ENCODE data around the gene PJA2. TPM values are rescaled to one million over a fixed set of nuclear protein-coding genes. Genes with fewer than 3 reads are reported as not detected.

Gene PJA2
- total RNA-seq, 1 experiment from 2014 or later = 51.5 TPM

- DNase-seq (ENCODE audit: low spot score) = no peak
- no peak overlapping the region for H3K4me3 Mint-ChIP-seq
- peaks cover 51% of the 10 kb centered on the region for H3K4me1 Mint-ChIP-seq
- no peak for TF ChIP-seq ARID4B (CRISPR knock-in tag; IDR thresholded peaks at IDR 0.05; ENCODE audit: borderline replicate concordance)
- no peak for TF ChIP-seq ATF3 (CRISPR knock-in tag; conservative IDR thresholded peaks at IDR 0.05)
- no peak for TF ChIP-seq CBFB (CRISPR knock-in tag; IDR thresholded peaks at IDR 0.05; ENCODE audit: low read depth)
- no peak for TF ChIP-seq ZNF263 (CRISPR knock-in tag; IDR thresholded peaks at IDR 0.05; ENCODE audit: low read depth)
- no peak for TF ChIP-seq ATF6 (CRISPR knock-in tag; IDR thresholded peaks at IDR 0.05)
- no peak for TF ChIP-seq ZNF423 (CRISPR knock-in tag; IDR thresholded peaks at IDR 0.05)
- no peak for TF ChIP-seq AR (CRISPR knock-in tag; IDR thresholded peaks at IDR 0.05)
- no peak for TF ChIP-seq RORB (CRISPR knock-in tag; IDR thresholded peaks at IDR 0.05)
- TF ChIP-seq ATF2 (CRISPR knock-in tag; IDR thresholded peaks at IDR 0.05; ENCODE audit: borderline replicate concordance, low read depth) = no peak
- TF ChIP-seq SMAD4 (CRISPR knock-in tag; IDR thresholded peaks at IDR 0.05) = no peak
- no peak for TF ChIP-seq IRF1 (CRISPR knock-in tag; IDR thresholded peaks at IDR 0.05)
- TF ChIP-seq ZNF219 (CRISPR knock-in tag; IDR thresholded peaks at IDR 0.05; ENCODE audit: borderline replicate concordance) = no peak
- no peak for TF ChIP-seq FOXK1 (CRISPR knock-in tag; IDR thresholded peaks at IDR 0.05)
- TF ChIP-seq CREM (CRISPR knock-in tag; IDR thresholded peaks at IDR 0.05) = no peak
- no peak for TF ChIP-seq SOX15 (CRISPR knock-in tag; IDR thresholded peaks at IDR 0.05)
- no peak for TF ChIP-seq ZMAT4 (CRISPR knock-in tag; IDR thresholded peaks at IDR 0.05)
- no peak for TF ChIP-seq ERG (CRISPR knock-in tag; IDR thresholded peaks at IDR 0.05)
- no peak for TF ChIP-seq E2F1 (CRISPR knock-in tag; IDR thresholded peaks at IDR 0.05)
- no peak for TF ChIP-seq PRDM15 (CRISPR knock-in tag; IDR thresholded peaks at IDR 0.05)
- TF ChIP-seq NFE2L1 (CRISPR knock-in tag; IDR thresholded peaks at IDR 0.05) = no peak
- H3K9me3 Mint-ChIP-seq = no peaks in the 10 kb centered on the region
- no peak overlapping the region for H3K27ac Mint-ChIP-seq
- ATAC-seq = no peak
- 0 out of 2 replicates have a peak, but pooled peaks cover 4% of the 10 kb centered on the region for H3K36me3 Mint-ChIP-seq
- POLR2A ChIA-PET = no interaction called here
- no peaks in the 10 kb centered on the region for H3K27me3 Mint-ChIP-seq (ENCODE audit: low read depth)
- CTCF ChIA-PET = no interaction called here
Measured at GRCh38 chr5:109403469-109403868, 6.3 kb downstream of the PJA2 start.
